NCI-H187 (cell line): ENCODE results near the gene CYREN.

Source experiments
- DNase-seq, 2 experiments: peaks; one replicate each; lab custom pipeline; 2025; lab: John Stamatoyannopoulos, UW

Gene CYREN

GRCh38 chr7:135197343-135197742, 26.8 kb upstream of the CYREN start:
- DNase-seq, result no peak

GRCh38 chr7:135195968-135196629, 25.6 kb upstream of the CYREN start:
- DNase-seq, result no peak

GRCh38 chr7:135195156-135195555, 24.6 kb upstream of the CYREN start:
- no peak for DNase-seq

- DNase-seq, result no peak
Measured at GRCh38 chr7:135194494-135195095, 24.1 kb upstream of the CYREN start.

GRCh38 chr7:135193615-135194081, 23.1 kb upstream of the CYREN start:
- no peak for DNase-seq

DNA sequence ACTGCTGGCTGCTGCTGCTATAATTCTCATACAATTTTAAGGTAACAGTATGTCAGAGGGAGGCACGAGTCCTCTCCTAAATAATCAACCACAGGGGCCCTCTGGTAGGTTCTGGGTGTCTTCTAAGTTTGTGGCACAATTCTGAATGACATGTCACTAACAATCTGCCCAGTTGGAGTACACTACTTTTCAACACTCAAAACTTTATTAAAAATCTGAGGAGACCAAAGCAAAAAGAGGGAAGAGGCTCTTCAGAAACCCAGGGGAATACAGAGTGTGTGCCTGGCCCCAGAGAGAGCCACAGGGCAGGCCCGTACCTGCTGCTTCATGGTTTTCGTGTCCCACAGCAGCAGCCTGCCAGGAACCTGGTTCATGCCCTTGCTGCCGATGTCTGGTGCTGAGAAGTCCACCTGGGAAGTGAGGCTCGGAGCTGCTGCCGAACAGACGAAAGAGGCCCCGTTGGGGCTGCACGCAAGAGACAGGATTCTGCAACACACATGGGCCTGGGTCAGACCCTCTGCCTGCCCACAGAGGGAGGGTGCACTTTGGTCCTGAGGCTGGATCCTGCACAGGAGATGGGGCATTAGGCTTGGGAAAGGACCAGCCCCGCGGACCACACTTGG, 22.5 kb upstream of the CYREN start:
- DNase-seq, result no peak

DNA sequence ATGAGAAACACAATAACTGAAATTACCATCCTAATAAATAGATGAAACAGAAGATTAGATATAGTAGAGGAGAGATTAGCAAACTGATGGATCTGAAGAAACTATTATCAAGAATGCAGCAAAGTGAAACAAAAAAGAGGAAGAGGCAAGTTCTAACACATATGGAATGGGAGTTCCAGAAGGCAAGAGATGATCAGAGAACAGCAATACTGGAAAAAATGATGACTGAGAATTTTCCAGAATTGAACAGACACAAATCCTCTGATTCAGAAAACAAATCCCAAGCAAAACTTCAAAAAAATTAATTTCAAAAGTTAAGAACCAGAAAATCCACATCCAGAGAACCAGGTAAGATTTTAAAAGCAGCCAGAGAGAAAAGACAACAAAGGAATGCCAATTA, 20.2 kb upstream of the CYREN start:
- no peak for DNase-seq

DNA sequence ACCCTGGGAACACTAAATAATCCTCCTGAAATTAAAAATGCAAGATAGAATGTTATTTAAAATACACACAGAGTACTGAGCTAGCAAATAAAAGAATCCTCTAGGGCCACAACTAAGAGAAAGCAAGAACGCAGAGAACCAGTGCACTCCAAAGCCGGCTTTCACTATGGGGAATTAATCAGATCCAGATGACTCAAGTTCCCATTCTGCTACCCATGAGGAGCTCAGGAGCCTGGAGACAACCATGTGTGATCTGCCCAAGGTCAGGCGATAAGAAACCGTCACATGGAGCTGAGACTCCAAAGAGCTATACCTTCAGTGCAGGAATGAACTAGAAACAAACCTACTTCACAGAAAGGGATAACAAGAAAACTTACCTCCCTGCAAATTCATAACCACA, 19.5 kb upstream of the CYREN start:
- no peak for DNase-seq

- DNase-seq, result no peak
Measured at GRCh38 chr7:135189221-135189662, 18.7 kb upstream of the CYREN start.

- DNase-seq, result no peak
Measured at GRCh38 chr7:135188298-135188984, 17.9 kb upstream of the CYREN start.

DNA sequence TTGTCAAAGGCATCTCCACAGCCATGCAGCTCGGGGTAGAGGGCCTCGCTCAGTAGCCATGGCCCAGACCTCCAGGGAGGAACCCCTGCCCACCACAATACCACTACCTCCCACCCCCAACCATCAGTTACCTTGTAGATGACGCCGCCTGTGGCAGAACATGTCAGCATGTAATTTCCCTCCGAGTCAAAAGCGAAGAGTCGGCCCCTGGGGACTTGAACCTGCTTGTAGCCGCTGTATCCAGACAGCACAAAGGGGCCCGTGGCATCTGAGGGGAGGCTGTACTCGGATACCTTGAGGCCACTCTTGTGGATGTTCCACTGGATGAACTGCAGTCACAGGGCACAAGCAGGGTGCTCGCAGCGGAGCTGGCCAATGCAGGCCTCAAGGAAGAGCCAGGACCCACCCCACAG, 16.3 kb upstream of the CYREN start:
- DNase-seq, result no peak

DNA sequence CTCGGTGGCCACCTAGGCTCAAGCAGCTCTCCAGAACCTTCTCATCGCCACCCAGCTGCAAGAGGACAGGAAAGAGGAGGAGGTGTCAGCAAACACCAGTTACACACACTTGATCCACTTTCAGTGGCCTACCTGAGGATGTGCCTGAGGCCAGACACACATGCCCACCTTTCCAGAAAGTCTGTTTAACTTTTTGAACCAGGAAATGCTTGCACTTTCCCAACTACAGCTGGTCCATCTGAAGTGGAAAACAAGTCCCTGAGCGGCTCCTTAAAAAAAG, 15.7 kb upstream of the CYREN start:
- no peak for DNase-seq

GRCh38 chr7:135185471-135186260, 15.2 kb upstream of the CYREN start:
- DNase-seq, result no peak

DNA sequence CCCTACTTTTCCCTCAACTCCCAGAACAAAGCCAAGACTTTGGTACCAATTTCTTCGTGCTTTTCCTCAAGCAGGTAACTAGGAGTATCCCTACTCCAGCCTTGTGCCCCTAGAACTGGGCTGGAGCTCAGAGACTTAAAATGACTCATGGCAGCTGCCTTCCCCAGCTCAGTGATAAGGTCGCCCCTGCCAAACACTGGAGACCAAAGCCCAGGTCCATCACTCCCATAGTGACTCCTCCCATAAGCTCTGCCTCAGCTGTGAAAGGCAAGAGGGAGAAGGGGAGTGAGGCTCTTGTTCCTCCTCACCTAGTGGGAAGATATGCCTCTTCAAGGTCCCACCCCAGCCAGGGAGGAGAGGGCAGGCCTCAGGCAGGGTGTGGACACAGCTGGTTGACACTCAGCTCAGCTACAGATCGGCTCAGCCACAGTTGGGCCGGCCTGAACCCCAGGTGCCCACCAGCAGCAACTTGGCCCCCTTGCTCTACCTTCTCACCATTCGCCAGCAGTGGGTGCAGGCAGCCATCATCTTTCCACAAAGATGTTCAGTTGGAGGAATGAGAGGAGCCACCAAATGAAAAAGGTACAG, 13.8 kb upstream of the CYREN start:
- no peak for DNase-seq

GRCh38 chr7:135183478-135183877, 13.0 kb upstream of the CYREN start:
- DNase-seq, result no peak

GRCh38 chr7:135181929-135182678, 11.6 kb upstream of the CYREN start:
- DNase-seq, result no peak

DNA sequence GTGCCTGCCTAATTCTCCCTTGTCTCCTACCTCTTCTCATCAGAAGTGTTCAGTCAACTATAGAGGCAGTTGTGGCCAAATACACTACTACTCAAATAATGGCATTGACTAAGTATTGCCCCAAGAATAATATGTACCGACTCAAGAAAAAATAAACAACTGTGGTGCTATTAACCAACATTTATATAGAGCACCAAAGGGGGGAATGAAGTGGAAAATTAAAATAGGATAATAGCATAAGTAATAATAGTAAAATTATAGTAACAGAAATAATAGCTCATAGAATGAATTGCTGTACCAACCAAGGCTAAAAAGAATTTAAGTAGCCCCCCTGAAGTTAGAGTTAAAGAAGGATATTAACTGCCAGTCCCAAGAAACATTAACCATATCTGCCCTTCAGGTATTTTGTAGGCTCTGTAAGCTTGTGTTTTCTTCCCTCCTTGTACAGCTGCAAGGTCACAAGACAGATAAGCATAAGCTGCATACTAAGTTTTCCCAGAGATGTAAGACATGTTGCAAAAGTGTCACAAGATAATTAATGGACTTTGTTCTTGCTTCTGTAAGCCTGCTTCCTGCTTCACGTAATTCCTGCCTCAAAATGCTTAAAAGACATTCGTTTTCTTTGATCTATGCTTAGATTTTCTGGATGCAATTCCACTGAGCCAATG, 10.9 kb upstream of the CYREN start:
- no peak for DNase-seq

- no peak for DNase-seq
Measured at GRCh38 chr7:135180122-135180521, 9.6 kb upstream of the CYREN start.

- DNase-seq, result no peak
Measured at GRCh38 chr7:135179321-135179925, 8.9 kb upstream of the CYREN start.

DNA sequence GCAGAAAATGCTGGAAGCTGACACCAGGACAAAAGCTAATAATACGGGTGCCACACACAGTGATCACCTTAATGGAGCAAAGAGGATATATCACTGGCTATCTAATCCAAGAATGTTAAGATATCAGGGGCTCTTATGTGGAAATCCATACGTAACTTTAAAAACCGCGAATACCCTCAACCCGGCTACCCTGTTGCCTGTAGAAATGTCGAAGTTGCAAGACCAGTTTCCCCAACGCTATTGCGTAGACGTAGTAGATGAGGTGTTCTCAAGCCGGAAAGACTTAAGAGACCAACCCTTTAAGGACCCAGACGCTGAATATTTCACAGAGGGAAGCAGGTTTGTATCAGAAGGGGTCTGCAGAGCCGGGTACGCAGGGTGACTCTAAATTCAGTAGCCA, 7.9 kb upstream of the CYREN start:
- no peak for DNase-seq
